Lung (tissue), 16 donors: ENCODE data around the gene PROS1. TPM values are rescaled to one million over a fixed set of nuclear protein-coding genes. Genes with fewer than 3 reads are reported as not detected.

Source experiments
- ATAC-seq: fragments of 200-7000 bp; cut with Tn5 transposase; one replicate; pipeline ENCODE4 v1.9.1; 2020; ENCODE audit warnings: moderate number of reproducible peaks; ENCODE audit not compliant: insufficient read depth, low FRiP score
- DNase-seq, 3 donors: peaks; one replicate each; pipeline ENCODE4 v3.0.0-alpha.2; 2013 to 2017
- H3K27ac ChIP-seq, 2 donors: one replicate each; pipeline ENCODE4 v1.5.1; 2013; ENCODE audit warnings: mild to moderate bottlenecking in 2 of 2, moderate library complexity in 2 of 2, control low read depth in 1 of 2, inconsistent platforms in 1 of 2, low read depth in 1 of 2, low read length in 1 of 2
- H3K27me3 ChIP-seq, 3 donors: one replicate each; pipeline ENCODE4 v1.5.1; 2013; ENCODE audit warnings: low read length in 2 of 3; ENCODE audit not compliant: control insufficient read depth in 3 of 3, insufficient read depth in 3 of 3
- H3K36me3 ChIP-seq, 4 donors: one replicate each; pipeline ENCODE4 v1.5.1; 2013; ENCODE audit warnings: low read length in 4 of 4, mild to moderate bottlenecking in 1 of 4, moderate library complexity in 1 of 4; ENCODE audit not compliant: control insufficient read depth in 4 of 4, insufficient read depth in 4 of 4
- H3K4me1 ChIP-seq, 5 donors: one replicate each; pipeline ENCODE4 v1.5.1; 2013; ENCODE audit warnings: low read length in 5 of 5, mild to moderate bottlenecking in 2 of 5, moderate library complexity in 1 of 5; ENCODE audit not compliant: control insufficient read depth in 5 of 5, insufficient read depth in 5 of 5
- H3K4me3 ChIP-seq: one replicate; pipeline ENCODE4 v1.5.1; 2013; ENCODE audit warnings: mild to moderate bottlenecking, control low read depth, moderate library complexity
- H3K9ac ChIP-seq, 2 donors: one replicate each; pipeline ENCODE4 v1.5.1; 2013; ENCODE audit warnings: low read length in 2 of 2, control low read depth in 1 of 2; ENCODE audit not compliant: insufficient read depth in 1 of 2
- H3K9me3 ChIP-seq, 4 donors: one replicate each; pipeline ENCODE4 v1.5.1; 2013; ENCODE audit warnings: low read length in 3 of 4, mild to moderate bottlenecking in 1 of 4, moderate library complexity in 1 of 4; ENCODE audit not compliant: control insufficient read depth in 4 of 4, insufficient read depth in 3 of 4
- WGBS, 2 donors: extraction: QIAGEN DNeasy Blood & Tissue Kit; methylation state at CpG; one replicate each; pipeline ENCODE4 v1.1.7; 2013; 5-methylcytosine and 5-hydroxymethylcytosine counted together
- long read RNA-seq, 5 donors: transcript quantifications; one replicate each; lab custom pipeline, GENCODE V29; 2026
- polyA plus RNA-seq, 2 donors: library from polyadenylated mRNA; stranded (reverse); fragments of 200-250 nt; gene quantifications; one replicate each; pipeline ENCODE4 v1.2.1, GENCODE V29; 2013
- total RNA-seq, 2 donors: library from RNA; depleted of rRNA in 1 of 2; stranded (reverse); fragments of >200 nt in 1 of 2; gene quantifications; one replicate each; pipeline ENCODE4 v1.2.1, GENCODE V29; 2014 to 2021
- TF ChIP-seq, protein P1 (sequence below): IDR thresholded peaks from 2 replicates; pipeline ENCODE4 v1.5.1; 2012; ENCODE audit warnings: mild to moderate bottlenecking; ENCODE audit errors: control extremely low read depth, extremely low read depth
- donor health status: control.
- donor health status: control.
- donor health status: Bipolar disorder and iron deficiency.
- donor health status: healthy.
- donor health status: DM: yes; HTN: yes; CAD: no.

PROS1 gene
- total RNA-seq (10 to 100 TPM; 37.9 to 70.3 TPM), polyA plus RNA-seq (10 to 100 TPM; 16.2 to 27.7 TPM)
- long read RNA-seq, donor 1, partial matches to known transcripts, result 0 of 4 reads
- long read RNA-seq, donor 1, other reads (novel, unspliced or antisense), result 0 of 4 reads
- long read RNA-seq, donor 2, result 0 reads
- long read RNA-seq, donor 3, partial matches to known transcripts, result 0 of 1 reads
- long read RNA-seq, donor 3, other reads (novel, unspliced or antisense), result 0 of 1 reads
- long read RNA-seq, donor 4, result 0 reads
- long read RNA-seq, donor 5, partial matches to known transcripts, result 0 of 2 reads
- long read RNA-seq, donor 5, other reads (novel, unspliced or antisense), result 0 of 2 reads

DNA sequence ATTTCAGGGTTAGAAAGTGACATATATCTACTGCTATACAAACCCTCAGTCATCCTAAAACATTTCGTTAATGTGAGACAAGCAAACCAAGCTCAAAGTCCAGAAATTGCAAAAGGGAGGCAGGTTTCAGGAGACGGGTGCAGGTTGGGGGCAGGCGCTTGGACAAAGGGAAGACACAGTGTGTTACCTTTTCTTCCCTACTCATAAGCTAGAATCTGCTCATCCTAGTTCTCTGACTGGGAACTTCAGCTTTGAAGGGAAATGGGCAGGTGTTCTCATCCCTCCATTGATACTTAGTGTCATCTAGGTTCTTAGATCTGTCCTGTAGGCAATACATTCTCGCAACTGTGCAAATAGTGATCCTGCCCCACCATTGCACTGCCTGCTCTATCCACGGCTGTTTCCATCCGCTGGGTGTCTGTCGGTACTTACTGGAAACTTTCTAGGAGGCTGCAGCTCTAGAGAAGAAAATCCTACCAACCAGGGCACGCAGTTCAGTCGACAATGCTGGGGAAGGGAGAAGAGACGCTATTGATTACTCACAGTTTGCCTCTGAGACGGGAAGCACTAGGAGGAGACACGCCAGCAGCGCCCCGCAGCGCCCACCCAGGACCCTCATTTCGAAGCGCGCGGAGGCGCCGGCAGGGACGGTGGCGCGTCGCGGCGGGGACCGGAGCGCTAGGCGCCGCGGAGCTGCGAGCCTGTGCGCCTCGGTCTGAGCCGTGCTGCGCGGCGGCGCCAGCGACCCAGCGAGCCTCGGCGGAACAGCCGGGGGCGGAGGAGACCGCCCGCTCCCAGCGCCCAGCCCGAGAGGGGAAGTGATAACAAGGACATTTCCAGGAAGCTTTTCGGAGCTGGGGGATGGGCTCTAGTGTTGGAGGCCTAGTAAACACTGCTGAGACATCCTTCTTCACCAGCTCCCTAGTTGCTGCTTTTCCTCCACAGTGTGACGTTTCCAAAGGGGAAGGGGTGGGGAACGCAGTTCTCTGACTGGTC lies at the start of gene PROS1:
TSS of gene PROS1 (minus strand) at position 766 of the 996 bp plus-strand sequence. CDS start at position 619, 147 bp downstream.
- Histone ChIP-seq H3K9ac (peak within 1 kb of the TSS; percentile 41 to 77), H3K9me3 (no peaks in the 10 kb centered on the region), H3K4me1 (peaks cover 0 to 11% (median 2%) of the 10 kb centered on the region in 5 donors), H3K4me3 (peak within 1 kb of the TSS; percentile 63), H3K27ac (peak within 1 kb of the TSS; percentile 90), H3K36me3 (no peaks in the 10 kb centered on the region), H3K27me3 (no peaks in the 10 kb centered on the region)
- TF ChIP-seq, protein P1, sequence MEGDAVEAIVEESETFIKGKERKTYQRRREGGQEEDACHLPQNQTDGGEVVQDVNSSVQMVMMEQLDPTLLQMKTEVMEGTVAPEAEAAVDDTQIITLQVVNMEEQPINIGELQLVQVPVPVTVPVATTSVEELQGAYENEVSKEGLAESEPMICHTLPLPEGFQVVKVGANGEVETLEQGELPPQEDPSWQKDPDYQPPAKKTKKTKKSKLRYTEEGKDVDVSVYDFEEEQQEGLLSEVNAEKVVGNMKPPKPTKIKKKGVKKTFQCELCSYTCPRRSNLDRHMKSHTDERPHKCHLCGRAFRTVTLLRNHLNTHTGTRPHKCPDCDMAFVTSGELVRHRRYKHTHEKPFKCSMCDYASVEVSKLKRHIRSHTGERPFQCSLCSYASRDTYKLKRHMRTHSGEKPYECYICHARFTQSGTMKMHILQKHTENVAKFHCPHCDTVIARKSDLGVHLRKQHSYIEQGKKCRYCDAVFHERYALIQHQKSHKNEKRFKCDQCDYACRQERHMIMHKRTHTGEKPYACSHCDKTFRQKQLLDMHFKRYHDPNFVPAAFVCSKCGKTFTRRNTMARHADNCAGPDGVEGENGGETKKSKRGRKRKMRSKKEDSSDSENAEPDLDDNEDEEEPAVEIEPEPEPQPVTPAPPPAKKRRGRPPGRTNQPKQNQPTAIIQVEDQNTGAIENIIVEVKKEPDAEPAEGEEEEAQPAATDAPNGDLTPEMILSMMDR, result no peak
- 1 to 2% methylated on average over 40 to 53 of the region's 53 CpGs for WGBS, 2 donors
- DNase-seq (peak; percentile 89 to 93 (median 93)), ATAC-seq (peak; percentile 97)

DNA sequence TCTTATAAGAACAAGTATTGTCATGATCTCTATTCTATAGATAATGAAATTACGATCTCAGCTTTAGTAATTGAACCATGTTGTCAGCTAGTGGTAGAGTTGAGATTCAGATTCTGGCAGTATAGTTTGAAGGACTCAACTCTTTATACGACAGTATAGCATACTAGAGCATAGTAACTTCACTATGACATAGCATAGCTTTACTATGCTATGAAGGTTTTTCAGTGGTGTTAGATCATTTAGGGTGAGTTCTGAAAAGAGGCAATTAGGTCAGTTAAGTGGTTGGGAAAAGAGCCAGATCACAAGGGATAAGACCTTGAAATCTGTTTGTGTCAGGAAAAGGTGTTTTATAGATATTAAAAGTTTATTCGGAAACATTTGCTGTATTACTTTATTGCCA lies 46.6 kb upstream of the PROS1 start:
- no peak overlapping the region for H3K27ac ChIP-seq
- H3K4me1 ChIP-seq, result no peaks in the 10 kb centered on the region
- H3K36me3 ChIP-seq, result no peaks in the 10 kb centered on the region
- no peaks in the 10 kb centered on the region for H3K9me3 ChIP-seq
- TF ChIP-seq, protein P1, result no peak
- 76 to 89% methylated on average over 3 of the region's 3 CpGs for WGBS, 2 donors
- H3K9ac ChIP-seq, result no peak overlapping the region
- ATAC-seq, result no peak
- DNase-seq, result no peak
- no peaks in the 10 kb centered on the region for H3K27me3 ChIP-seq
- no peak overlapping the region for H3K4me3 ChIP-seq

- no peaks in the 10 kb centered on the region for H3K4me1 ChIP-seq
- TF ChIP-seq, protein P1, result no peak
- no peak for ATAC-seq
- H3K36me3 ChIP-seq, result no peaks in the 10 kb centered on the region
- H3K27ac ChIP-seq, result peak overlapping the region in 1 of 2 donors; percentile 45
- H3K4me3 ChIP-seq, result no peak overlapping the region
- DNase-seq, result no peak
- H3K9ac ChIP-seq, result no peak overlapping the region
- WGBS, 2 donors, result 75 to 85% methylated on average over 2 of the region's 2 CpGs
- no peaks in the 10 kb centered on the region for H3K27me3 ChIP-seq
- H3K9me3 ChIP-seq, result no peaks in the 10 kb centered on the region
Measured at GRCh38 chr3:94019659-94020058, 46.0 kb upstream of the PROS1 start.
